SU-DHL-6 (cell line): ENCODE results near the gene SORL1.

Source experiments
- H2AFZ ChIP-seq: fragments of 200-600 bp; sonication (generic); 2 replicates; pipeline ENCODE4 v1.6.1; 2014; ENCODE audit warnings: low read depth, mild to moderate bottlenecking, moderate library complexity, mixed read lengths, antibody characterized with exemption, low read length; ENCODE audit not compliant: severe bottlenecking
- H3F3A ChIP-seq: fragments of 200-600 bp; shearing (Covaris generic); 2 replicates; pipeline ENCODE4 v1.6.0; 2016; ENCODE audit warnings: antibody characterized with exemption, mild to moderate bottlenecking; ENCODE audit not compliant: insufficient read depth
- H3K27ac ChIP-seq: fragments of 200-600 bp; sonication (generic); 2 replicates; pipeline ENCODE4 v1.5.1; 2016; ENCODE audit warnings: low read depth, mild to moderate bottlenecking, low read length, moderate library complexity, mixed read lengths
- H3K27me3 ChIP-seq: fragments of 200-600 bp; sonication (generic), shearing (Covaris generic); 2 replicates; pipeline ENCODE4 v1.6.0; 2014; ENCODE audit warnings: mild to moderate bottlenecking, low read length
- H3K36me3 ChIP-seq: fragments of 200-600 bp; sonication (generic); 2 replicates; pipeline ENCODE4 v1.6.1; 2014; ENCODE audit warnings: mild to moderate bottlenecking, low read length, mixed read lengths
- H3K4me2 ChIP-seq: fragments of 300-600, 200-600 bp; shearing (Covaris generic), sonication (generic); 2 replicates; pipeline ENCODE4 v1.6.0; 2014; ENCODE audit warnings: low read length, low read depth, mild to moderate bottlenecking; ENCODE audit not compliant: poor library complexity, severe bottlenecking
- H3K4me3 ChIP-seq: fragments of 200-600 bp; sonication (generic); 2 replicates; pipeline ENCODE4 v1.5.1; 2014; ENCODE audit warnings: antibody characterized with exemption, low read length, mild to moderate bottlenecking, mixed read lengths; ENCODE audit not compliant: insufficient read depth, poor library complexity, severe bottlenecking
- H3K79me2 ChIP-seq: fragments of 200-600 bp; sonication (generic); 2 replicates; pipeline ENCODE4 v1.6.1; 2014; ENCODE audit warnings: mild to moderate bottlenecking, low read length, moderate library complexity; ENCODE audit not compliant: insufficient read depth
- H3K9ac ChIP-seq: fragments of 200-600 bp; sonication (generic); 2 replicates; pipeline ENCODE4 v1.7.0; 2014; ENCODE audit warnings: mild to moderate bottlenecking, low read length
- H3K9me2 ChIP-seq: fragments of 200-600 bp; sonication (generic); replicated peaks from 2 replicates; pipeline ENCODE4 v1.6.1; 2014; ENCODE audit warnings: low read length; ENCODE audit not compliant: insufficient read depth
- H3K9me3 ChIP-seq: fragments of 200-600 bp; sonication (generic); 2 replicates; pipeline ENCODE4 v1.6.1; 2014; ENCODE audit warnings: low read length, mixed read lengths; ENCODE audit not compliant: insufficient read depth
- H4K20me1 ChIP-seq: fragments of 200-600 bp; sonication (generic); 2 replicates; pipeline ENCODE4 v1.6.1; 2014; ENCODE audit warnings: low read depth, mild to moderate bottlenecking, antibody characterized with exemption, low read length, moderate library complexity, mixed read lengths
- EZH2phosphoT487 ChIP-seq: fragments of 200-600 bp; sonication (generic), shearing (Covaris generic); conservative IDR thresholded peaks from 2 replicates; pipeline ENCODE4 v1.6.1; 2018; ENCODE audit warnings: mild to moderate bottlenecking, antibody characterized with exemption, low read length, moderate library complexity, mixed read lengths
- TF ChIP-seq, protein P1 (sequence below): fragments of 200-600 bp; sonication (generic); IDR thresholded peaks from one replicate; pipeline ENCODE4 v1.5.1; 2017; ENCODE audit warnings: antibody characterized with exemption, mild to moderate bottlenecking, low read length, moderate library complexity; ENCODE audit not compliant: insufficient read depth, poor library complexity, severe bottlenecking

Gene SORL1

DNA sequence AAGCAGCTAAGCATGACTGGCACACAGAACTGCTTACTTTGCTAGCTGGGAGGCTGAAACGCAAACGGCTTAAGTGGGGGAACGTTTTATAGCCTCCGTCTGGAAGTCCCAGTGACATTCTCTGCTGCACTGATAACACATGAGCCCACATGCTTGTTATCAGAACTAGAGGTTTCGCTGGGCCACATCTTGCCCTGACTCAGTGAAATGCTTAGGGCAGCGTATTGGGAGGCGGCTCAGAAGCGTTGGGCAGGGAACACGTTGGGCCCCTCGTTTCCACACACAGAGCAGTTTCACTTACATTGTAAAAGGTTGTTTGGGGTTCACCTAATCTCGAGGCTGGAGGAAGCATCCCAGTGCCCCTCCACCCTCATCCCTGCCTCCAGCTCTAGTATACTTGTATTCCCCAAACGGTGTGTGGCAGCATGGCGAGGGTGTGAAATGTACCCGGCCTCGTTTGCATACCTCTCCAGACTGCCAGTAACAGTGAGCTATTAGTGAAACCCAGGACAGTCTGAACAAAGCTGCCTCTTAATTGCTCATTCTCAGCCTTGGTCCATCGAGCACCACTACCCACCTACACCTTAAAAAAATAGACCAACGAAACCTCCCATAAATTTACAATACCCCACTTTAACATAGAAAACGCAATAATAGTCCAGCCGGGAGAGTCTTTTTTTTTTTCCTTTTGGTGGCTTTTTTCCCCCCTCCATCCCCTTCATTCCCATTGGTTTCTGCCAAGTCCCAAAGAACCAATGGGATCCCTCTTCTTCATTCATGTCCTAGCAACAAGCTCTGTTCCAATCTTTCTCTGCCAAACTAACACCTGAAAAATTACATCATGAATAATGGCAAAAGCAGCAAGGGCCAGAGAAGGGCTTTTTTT is 219.4 kb downstream of the SORL1 start:
- Histone ChIP-seq H4K20me1 (no peaks in the 10 kb centered on the region), H3K9ac (no peak overlapping the region), H2AFZ (no peak overlapping the region), H3K9me2 (no peaks in the 10 kb centered on the region), H3K36me3 (no peaks in the 10 kb centered on the region), H3K27ac (no peak overlapping the region), H3K9me3 (no peaks in the 10 kb centered on the region), H3K4me2 (no peak overlapping the region), H3K27me3 (no peaks in the 10 kb centered on the region), H3K79me2 (no peaks in the 10 kb centered on the region), H3K4me3 (no peak overlapping the region), H3F3A (no peaks in the 10 kb centered on the region)
- TF ChIP-seq EZH2phosphoT487: no peak
- TF ChIP-seq, protein P1, sequence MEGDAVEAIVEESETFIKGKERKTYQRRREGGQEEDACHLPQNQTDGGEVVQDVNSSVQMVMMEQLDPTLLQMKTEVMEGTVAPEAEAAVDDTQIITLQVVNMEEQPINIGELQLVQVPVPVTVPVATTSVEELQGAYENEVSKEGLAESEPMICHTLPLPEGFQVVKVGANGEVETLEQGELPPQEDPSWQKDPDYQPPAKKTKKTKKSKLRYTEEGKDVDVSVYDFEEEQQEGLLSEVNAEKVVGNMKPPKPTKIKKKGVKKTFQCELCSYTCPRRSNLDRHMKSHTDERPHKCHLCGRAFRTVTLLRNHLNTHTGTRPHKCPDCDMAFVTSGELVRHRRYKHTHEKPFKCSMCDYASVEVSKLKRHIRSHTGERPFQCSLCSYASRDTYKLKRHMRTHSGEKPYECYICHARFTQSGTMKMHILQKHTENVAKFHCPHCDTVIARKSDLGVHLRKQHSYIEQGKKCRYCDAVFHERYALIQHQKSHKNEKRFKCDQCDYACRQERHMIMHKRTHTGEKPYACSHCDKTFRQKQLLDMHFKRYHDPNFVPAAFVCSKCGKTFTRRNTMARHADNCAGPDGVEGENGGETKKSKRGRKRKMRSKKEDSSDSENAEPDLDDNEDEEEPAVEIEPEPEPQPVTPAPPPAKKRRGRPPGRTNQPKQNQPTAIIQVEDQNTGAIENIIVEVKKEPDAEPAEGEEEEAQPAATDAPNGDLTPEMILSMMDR: no peak

DNA sequence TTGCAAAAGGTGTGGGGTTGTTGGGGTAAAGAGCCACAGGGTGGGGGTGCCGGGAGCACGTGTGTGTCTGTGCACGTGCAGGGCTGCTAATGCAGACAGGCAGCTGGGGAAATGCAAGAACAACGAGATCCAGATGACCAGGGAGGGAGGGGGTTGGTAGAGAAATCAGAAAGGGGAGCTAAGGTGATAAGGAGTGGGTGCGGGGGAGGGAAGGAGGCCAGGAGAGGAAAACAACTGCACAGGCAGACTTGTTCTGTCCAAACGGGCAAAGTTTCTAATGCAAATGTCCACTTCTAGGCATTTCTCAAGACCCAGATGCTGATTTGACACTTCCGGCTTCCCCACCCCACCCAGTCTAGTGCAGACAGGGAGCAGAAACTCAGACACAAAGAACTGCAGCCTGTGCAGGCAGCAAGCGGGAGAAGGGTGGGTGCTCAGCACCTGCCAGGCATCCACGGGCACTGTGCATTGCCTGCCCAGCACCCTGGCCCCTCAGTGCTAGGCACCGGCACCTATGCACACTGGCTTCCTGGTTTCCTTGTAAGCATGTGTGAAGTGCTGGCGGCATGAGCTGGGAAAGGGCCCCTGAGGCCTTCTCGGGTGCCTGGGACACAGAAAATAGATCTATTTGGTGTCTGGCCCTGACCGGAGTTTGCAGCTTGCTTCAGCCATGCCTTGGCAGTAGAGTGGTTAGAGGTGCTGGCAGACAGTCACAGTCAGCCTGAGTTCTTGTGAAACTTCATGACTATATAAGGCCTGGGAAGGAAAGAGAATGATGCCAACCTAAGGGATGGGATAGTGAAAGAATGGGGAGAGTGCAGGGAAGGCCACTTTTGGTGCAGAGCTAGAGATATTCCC is 220.7 kb downstream of the SORL1 start:
- H3K9ac ChIP-seq: no peak overlapping the region
- H2AFZ ChIP-seq: no peak overlapping the region
- no peaks in the 10 kb centered on the region for H3K9me2 ChIP-seq
- no peaks in the 10 kb centered on the region for H3K36me3 ChIP-seq
- H3K79me2 ChIP-seq: no peaks in the 10 kb centered on the region
- H3F3A ChIP-seq: no peaks in the 10 kb centered on the region
- H4K20me1 ChIP-seq: no peaks in the 10 kb centered on the region
- no peak overlapping the region for H3K27ac ChIP-seq
- TF ChIP-seq EZH2phosphoT487: no peak
- TF ChIP-seq, protein P1: no peak
- no peaks in the 10 kb centered on the region for H3K27me3 ChIP-seq
- no peaks in the 10 kb centered on the region for H3K9me3 ChIP-seq
- no peak overlapping the region for H3K4me2 ChIP-seq
- no peak overlapping the region for H3K4me3 ChIP-seq

DNA sequence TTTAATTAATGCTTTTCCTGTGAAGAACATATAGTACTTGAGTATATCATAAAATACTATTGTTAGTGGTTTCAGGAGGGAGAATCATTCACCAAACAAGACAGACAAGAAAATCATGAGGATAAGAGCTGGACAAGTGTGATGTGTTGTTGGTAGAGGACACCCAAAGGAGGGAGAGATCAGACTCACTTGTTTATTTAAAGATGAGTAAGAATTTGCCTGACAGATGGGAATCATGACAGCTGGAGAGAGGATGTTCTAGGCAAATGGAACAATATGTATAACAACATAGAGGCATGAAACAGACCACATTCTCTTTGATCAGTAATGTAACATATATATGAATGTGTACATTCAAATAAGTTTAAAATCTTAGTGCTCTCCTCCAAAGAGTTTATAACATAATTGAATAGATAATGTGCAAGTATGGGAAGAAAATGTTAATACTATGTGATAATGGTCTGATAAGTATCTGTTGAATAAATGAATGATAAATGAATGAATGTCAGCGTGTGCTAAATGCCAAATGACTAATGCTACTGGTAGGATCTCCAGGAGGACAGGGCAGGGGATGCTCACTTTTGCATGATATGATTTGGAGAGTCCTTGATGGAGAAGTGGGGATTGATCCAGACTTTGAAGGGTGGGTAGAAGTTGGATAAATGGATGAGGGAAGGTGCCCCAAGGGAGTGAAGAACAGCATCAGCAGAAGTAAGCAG is 229.6 kb downstream of the SORL1 start:
- Histone ChIP-seq H3K9ac (no peak overlapping the region), H3K27me3 (no peaks in the 10 kb centered on the region), H3K4me3 (no peak overlapping the region), H2AFZ (no peak overlapping the region), H3K27ac (no peak overlapping the region), H3K36me3 (no peaks in the 10 kb centered on the region), H3K79me2 (no peaks in the 10 kb centered on the region), H3K9me3 (no peaks in the 10 kb centered on the region), H3F3A (no peaks in the 10 kb centered on the region), H4K20me1 (no peaks in the 10 kb centered on the region), H3K4me2 (no peak overlapping the region), H3K9me2 (no peaks in the 10 kb centered on the region)
- TF ChIP-seq, protein P1: no peak
- no peak for TF ChIP-seq EZH2phosphoT487
